Peyer's patch (tissue), 4 donors: ENCODE measurements around the gene KRTAP10-6. TPM values are rescaled to one million over a fixed set of nuclear protein-coding genes. Genes with fewer than 3 reads are reported as not detected.

Experiments used
- DNase-seq, 3 donors: peaks; one replicate each; pipeline ENCODE4 v3.0.0-alpha.2; 2017 to 2019
- H3K27ac ChIP-seq, 4 donors: fragments of 200-600 bp; sonication (generic); one replicate each; pipeline ENCODE4 v1.5.1; 2016 to 2019
- H3K27me3 ChIP-seq, 2 donors: fragments of 200-600 bp; sonication (generic); one replicate each; pipeline ENCODE4 v1.5.1; 2019
- H3K36me3 ChIP-seq, 3 donors: fragments of 200-600 bp; sonication (generic); one replicate each; pipeline ENCODE4 v1.5.1; 2016 to 2019
- H3K4me1 ChIP-seq, 4 donors: fragments of 200-600 bp; sonication (generic); one replicate each; pipeline ENCODE4 v1.5.1; 2016 to 2019
- H3K4me3 ChIP-seq, 4 donors: fragments of 200-600 bp; sonication (generic); 1 replicate in 3 of 4; 2 replicates in 1 of 4; pipeline ENCODE4 v1.5.1; 2016 to 2019; ENCODE audit warnings: mild to moderate bottlenecking in 1 of 4
- H3K9me3 ChIP-seq, 4 donors: fragments of 200-600 bp; sonication (generic); one replicate each; pipeline ENCODE4 v1.5.1; 2016 to 2019; ENCODE audit warnings: mild to moderate bottlenecking in 1 of 4
- POLR2A ChIP-seq, 2 donors: fragments of 450-650 bp; IDR thresholded peaks; one replicate each; pipeline ENCODE4 v1.5.1; 2017; ENCODE audit warnings: antibody characterized with exemption in 2 of 2, mild to moderate bottlenecking in 2 of 2, moderate library complexity in 2 of 2
- total RNA-seq, 4 donors: library from RNA; depleted of rRNA; stranded (reverse); fragments of >200 nt; gene quantifications; one replicate each; pipeline ENCODE4 v1.1.0, GENCODE V29; 2016
- TF ChIP-seq, protein P1 (sequence below), 6 experiments: fragments of 450-650 bp in 4 of 6; fragments of 200-600 bp in 2 of 6; sonication (generic) in 1 of 6; IDR thresholded peaks; one replicate each; pipeline ENCODE4 v1.5.1; 2017 to 2019; ENCODE audit warnings: antibody characterized with exemption in 6 of 6, mild to moderate bottlenecking in 3 of 6, moderate library complexity in 1 of 6

Gene KRTAP10-6
- total RNA-seq, 4 donors from 2014 or later, result not detected

DNA sequence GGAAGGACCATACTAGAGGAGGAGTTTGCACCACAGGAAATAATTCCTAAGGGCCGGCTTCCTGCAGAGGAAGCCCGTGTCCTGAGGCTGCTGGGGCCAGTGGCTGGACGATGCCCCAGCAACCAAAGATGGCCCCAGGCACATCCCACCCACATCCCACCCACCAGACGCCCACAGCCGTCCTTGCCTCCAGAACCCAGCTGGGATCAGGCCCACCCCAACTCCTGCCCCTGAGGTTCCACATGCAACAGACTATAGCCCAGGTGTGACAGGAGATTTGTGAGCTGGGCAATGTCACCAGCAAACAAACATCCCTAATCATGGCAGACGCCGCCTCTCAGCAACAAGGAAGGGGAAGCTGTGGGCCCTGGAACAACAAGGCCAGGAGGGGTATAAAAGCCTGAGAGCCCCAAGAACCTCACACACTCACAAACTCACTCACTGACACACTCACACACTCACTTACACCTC, 34.4 kb upstream of the KRTAP10-6 start, which contains the start of gene KRTAP10-9:
Gene KRTAP10-9, plus strand, starts transcription at position 421 of the 471 bp plus-strand sequence. CDS start 79 bp downstream, outside the sequence.
- no peak for DNase-seq
- Histone ChIP-seq H3K27ac (no peak within 1 kb of the TSS), H3K4me3 (no peak within 1 kb of the TSS), H3K36me3 (no peaks in the 10 kb centered on the region), H3K9me3 (peaks cover 0 to 14% (median 3%) of the 10 kb centered on the region in 4 donors), H3K4me1 (no peaks in the 10 kb centered on the region), H3K27me3 (no peaks in the 10 kb centered on the region)
- TF ChIP-seq, protein P1, sequence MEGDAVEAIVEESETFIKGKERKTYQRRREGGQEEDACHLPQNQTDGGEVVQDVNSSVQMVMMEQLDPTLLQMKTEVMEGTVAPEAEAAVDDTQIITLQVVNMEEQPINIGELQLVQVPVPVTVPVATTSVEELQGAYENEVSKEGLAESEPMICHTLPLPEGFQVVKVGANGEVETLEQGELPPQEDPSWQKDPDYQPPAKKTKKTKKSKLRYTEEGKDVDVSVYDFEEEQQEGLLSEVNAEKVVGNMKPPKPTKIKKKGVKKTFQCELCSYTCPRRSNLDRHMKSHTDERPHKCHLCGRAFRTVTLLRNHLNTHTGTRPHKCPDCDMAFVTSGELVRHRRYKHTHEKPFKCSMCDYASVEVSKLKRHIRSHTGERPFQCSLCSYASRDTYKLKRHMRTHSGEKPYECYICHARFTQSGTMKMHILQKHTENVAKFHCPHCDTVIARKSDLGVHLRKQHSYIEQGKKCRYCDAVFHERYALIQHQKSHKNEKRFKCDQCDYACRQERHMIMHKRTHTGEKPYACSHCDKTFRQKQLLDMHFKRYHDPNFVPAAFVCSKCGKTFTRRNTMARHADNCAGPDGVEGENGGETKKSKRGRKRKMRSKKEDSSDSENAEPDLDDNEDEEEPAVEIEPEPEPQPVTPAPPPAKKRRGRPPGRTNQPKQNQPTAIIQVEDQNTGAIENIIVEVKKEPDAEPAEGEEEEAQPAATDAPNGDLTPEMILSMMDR (IDR thresholded peaks at IDR 0.05), result no peak
- no peak for TF ChIP-seq POLR2A (IDR thresholded peaks at IDR 0.05)

DNA sequence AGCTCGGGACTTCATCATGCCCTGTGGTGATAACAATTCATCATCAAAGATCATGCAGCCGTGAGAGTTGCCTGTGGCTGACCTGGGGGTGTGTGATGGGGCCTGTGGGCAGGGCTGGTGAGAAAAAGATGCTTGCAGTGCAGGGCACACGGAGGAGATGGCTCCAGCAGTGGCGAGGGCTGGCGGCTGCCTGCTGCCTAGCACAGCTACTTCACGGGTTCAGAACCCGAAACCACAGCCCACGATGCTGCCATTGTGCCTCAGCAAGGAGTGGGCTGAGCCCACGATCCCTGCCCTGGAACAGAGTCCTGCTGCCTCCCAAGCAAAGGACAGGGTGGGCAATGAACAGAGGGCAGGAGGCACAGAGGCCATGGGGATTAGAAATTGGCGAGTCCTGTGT, 34.0 kb upstream of the KRTAP10-6 start:
- no peaks in the 10 kb centered on the region for H3K4me1 ChIP-seq
- H3K27me3 ChIP-seq, result no peaks in the 10 kb centered on the region
- TF ChIP-seq, protein P1 (IDR thresholded peaks at IDR 0.05), result no peak
- TF ChIP-seq POLR2A (IDR thresholded peaks at IDR 0.05), result no peak
- peak in 1 of 3 donors; percentile 39 for DNase-seq
- H3K36me3 ChIP-seq, result no peaks in the 10 kb centered on the region
- peaks cover 0 to 13% (median 3%) of the 10 kb centered on the region in 4 donors for H3K9me3 ChIP-seq
- H3K27ac ChIP-seq, result no peak overlapping the region
- no peak overlapping the region for H3K4me3 ChIP-seq

DNA sequence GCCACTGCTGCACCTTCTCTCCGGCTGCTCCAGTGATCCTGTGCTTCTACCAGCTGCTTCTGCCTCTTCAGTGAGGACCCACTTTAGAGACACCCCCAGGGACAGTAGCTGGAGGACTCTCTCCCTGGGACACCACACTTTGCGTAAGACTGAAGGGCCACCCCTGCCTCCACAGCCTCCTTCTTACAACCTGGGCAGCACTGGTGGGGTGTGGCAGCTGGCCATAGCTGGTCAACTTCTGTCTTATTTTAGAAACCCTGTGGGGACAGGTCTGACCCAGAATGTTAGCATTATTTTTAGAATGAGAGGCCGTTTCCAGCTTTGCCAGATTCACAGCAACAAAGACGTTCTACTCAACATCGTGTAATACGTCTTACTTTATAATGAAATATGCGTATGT, 33.5 kb upstream of the KRTAP10-6 start:
- no peaks in the 10 kb centered on the region for H3K4me1 ChIP-seq
- TF ChIP-seq, protein P1 (IDR thresholded peaks at IDR 0.05), result no peak
- TF ChIP-seq POLR2A (IDR thresholded peaks at IDR 0.05), result no peak
- no peak for DNase-seq
- no peaks in the 10 kb centered on the region for H3K27me3 ChIP-seq
- H3K27ac ChIP-seq, result no peak overlapping the region
- H3K4me3 ChIP-seq, result no peak overlapping the region
- H3K9me3 ChIP-seq, result peaks cover 0 to 13% (median 4%) of the 10 kb centered on the region in 4 donors
- H3K36me3 ChIP-seq, result no peaks in the 10 kb centered on the region

DNA sequence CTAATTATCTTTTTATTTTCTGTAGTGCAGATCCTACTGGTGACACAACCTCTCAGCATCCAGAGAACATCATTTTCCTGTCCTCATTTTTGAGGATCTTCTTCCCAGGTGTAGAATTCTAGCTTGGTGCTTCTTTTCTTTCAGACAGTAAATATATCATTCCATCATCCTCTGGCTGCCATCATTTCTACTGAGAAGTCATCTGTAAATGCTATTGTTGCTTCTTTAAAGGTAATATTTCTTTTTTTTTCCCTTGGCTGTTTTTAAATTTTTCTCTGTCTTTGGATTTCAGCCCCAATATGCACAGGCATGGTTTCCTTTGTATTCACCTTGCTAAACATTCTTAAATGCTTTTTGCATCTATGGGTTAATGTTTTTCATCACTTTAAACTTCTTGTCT, 31.3 kb upstream of the KRTAP10-6 start:
- Histone ChIP-seq H3K27me3 (no peaks in the 10 kb centered on the region), H3K27ac (no peak overlapping the region), H3K4me3 (no peak overlapping the region), H3K4me1 (no peaks in the 10 kb centered on the region), H3K36me3 (no peaks in the 10 kb centered on the region), H3K9me3 (peaks cover 0 to 8% (median 2%) of the 10 kb centered on the region in 4 donors)
- DNase-seq, result no peak
- no peak for TF ChIP-seq POLR2A (IDR thresholded peaks at IDR 0.05)
- TF ChIP-seq, protein P1 (IDR thresholded peaks at IDR 0.05), result no peak

DNA sequence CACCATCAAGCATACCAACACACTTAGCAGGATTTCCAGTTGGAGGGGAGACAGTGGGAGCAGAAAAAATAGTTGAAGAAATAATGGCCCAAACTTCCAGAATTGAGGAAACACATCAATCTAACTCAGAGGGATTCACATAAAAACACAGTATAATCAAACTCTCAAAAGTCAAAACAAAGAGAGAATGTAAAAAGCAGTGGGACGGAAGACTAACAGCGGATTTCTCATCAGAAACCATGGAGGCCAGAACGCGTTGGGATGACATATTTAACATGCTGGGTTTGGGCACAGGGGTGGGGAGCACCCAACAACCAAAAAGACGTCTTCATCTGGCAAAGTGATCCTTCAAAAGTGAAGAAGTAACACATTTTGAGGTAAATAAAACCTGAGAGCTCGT, 27.6 kb upstream of the KRTAP10-6 start:
- TF ChIP-seq, protein P1 (IDR thresholded peaks at IDR 0.05), result no peak
- no peaks in the 10 kb centered on the region for H3K36me3 ChIP-seq
- H3K4me1 ChIP-seq, result no peaks in the 10 kb centered on the region
- no peak for DNase-seq
- H3K27me3 ChIP-seq, result no peaks in the 10 kb centered on the region
- peaks cover 0 to 8% (median 2%) of the 10 kb centered on the region in 4 donors for H3K9me3 ChIP-seq
- no peak overlapping the region for H3K27ac ChIP-seq
- H3K4me3 ChIP-seq, result no peak overlapping the region

DNA sequence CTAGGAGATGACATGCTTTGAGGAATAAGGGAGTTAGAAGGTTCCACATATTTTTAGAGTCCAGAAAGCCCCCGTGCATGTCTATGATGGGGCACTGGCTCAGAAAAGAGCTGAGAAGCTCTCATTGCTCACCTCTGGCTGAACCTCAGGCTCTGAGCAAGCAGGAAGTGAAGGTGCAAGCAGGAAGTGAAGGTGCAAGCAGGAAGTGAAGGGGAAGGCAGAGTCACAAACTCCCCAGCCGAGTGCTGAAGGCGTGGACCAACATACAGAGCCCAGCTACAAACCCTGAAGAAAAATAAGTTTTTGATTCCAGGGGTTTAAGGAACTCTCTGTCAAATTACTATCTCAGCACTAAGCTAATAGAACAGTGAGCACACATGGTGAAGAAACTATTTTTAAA, 26.6 kb upstream of the KRTAP10-6 start:
- Histone ChIP-seq H3K4me1 (no peaks in the 10 kb centered on the region), H3K4me3 (no peak overlapping the region), H3K27me3 (no peaks in the 10 kb centered on the region), H3K36me3 (no peaks in the 10 kb centered on the region), H3K9me3 (peaks cover 0 to 8% (median 2%) of the 10 kb centered on the region in 4 donors), H3K27ac (peak overlapping the region; percentile 5 to 65 (median 44))
- DNase-seq, result peak in 2 of 3 donors; percentile 52 to 71
- no peak for TF ChIP-seq POLR2A (IDR thresholded peaks at IDR 0.05)
- TF ChIP-seq, protein P1 (IDR thresholded peaks at IDR 0.05), result no peak
